ENCODE measurements around the gene PELI3. TPM values are rescaled to one million over a fixed set of nuclear protein-coding genes. Genes with fewer than 3 reads are reported as not detected.
"Not testable (repeated sequence)": the region's sequence is repeated elsewhere in the genome, so short reads cannot be mapped to it uniquely, and the experiment has no call there.

PELI3 gene
- total RNA-seq, 4 donors from 2014 or later, result 19.0 to 23.4 (median 20.5) TPM

DNA sequence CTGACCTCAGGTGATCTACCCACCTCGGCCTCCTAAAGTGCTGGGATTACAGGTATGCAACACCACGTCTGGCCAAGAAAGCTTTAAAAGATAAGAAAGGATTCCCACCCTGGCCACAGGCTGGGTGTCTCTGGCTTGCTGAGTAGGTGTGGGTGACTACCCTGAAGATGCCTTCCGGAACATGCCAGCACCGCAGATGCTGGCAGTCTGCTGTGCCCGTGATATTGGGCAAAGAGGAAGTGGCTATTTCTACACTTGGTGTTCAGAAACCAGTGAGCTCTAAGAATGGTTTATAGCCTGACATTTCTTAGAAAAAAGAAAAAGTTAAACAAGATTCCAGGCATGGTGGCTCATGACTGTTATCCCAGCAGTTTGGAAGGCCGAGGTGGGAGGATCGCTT, 34.1 kb upstream of the PELI3 start:
- Histone ChIP-seq H3K4me1 (peaks cover 3% of the 10 kb centered on the region), H3K36me3 (peaks cover 43% of the 10 kb centered on the region), H3K27me3 (no peaks in the 10 kb centered on the region), H3K27ac (no peak overlapping the region), H3K4me3 (no peak overlapping the region), H3K9me3 (no peaks in the 10 kb centered on the region)
- no peak for DNase-seq (ENCODE audit: low spot score in 2 of 2)
- WGBS, result 88% methylated on average over 7 of the region's 7 CpGs
- TF ChIP-seq EP300 (IDR thresholded peaks at IDR 0.05), result no peak
- no peak for TF ChIP-seq POLR2AphosphoS5 (IDR thresholded peaks at IDR 0.05)
- TF ChIP-seq POLR2A (IDR thresholded peaks at IDR 0.05), result no peak
- no peak for TF ChIP-seq CTCF (IDR thresholded peaks at IDR 0.05)

- H3K4me1 ChIP-seq, result peaks cover 11% of the 10 kb centered on the region
- peaks cover 38% of the 10 kb centered on the region for H3K36me3 ChIP-seq
- H3K27me3 ChIP-seq, result no peaks in the 10 kb centered on the region
- no peak for DNase-seq (ENCODE audit: low spot score in 2 of 2)
- H3K9me3 ChIP-seq, result no peaks in the 10 kb centered on the region
- 12% methylated on average over 12 of the region's 12 CpGs for WGBS
- H3K27ac ChIP-seq, result peak overlapping the region; percentile 76
- TF ChIP-seq CTCF (IDR thresholded peaks at IDR 0.05) (no peak), EP300 (IDR thresholded peaks at IDR 0.05) (no peak), POLR2AphosphoS5 (IDR thresholded peaks at IDR 0.05) (no peak), POLR2A (IDR thresholded peaks at IDR 0.05) (no peak)
- H3K4me3 ChIP-seq, result peak overlapping the region; percentile 98
Observed at GRCh38 chr11:66437979-66438503, 28.7 kb upstream of the PELI3 start.

DNA sequence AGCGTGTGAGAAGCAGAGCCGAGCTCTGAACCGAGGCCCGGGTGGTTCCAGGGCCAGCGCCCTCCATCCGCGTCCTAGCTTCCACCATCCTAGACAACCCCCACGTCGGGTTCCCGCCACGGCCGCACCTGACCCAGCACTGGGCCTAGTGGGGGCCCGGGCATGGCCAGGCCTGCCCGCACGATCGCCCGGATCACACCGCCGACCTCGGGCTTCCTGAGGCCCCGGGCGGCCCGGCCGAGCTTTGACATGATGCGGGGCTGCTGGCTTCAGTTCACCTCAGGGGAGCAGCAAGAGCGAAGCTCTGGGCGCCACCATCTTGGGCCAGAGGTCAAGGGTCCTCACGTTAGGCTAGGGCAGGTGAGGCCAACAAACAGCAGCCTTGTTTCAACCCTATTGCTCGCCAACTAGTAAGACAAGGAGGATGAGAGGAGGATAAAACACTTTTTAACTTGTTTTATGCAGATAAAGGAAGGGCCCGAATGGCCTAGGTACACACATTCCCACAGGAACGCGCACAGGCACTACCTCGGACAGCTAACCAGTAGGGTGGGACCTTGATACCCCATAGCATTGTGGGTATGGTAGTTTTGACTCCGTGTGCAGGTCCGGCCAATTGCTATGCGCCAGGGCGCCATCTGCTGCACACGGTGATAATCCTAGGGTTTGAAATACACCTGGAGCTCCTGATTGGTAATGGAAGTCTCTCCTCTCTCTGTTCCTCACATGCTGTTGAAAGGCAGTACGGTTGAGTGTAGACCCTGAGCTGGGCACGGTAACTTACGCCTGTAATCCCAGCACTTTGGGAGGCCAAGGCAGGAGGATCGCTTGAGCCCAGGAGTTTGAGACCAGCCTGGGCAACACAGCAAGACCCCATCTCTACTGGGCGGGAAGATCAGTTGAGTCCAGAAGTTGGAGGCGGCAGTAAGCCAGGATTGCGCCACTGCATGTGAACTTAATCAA, 27.9 kb upstream of the PELI3 start, which contains the start of gene MRPL11:
Gene MRPL11 (minus strand): TSS at position 345 of the 963 bp plus-strand sequence. CDS start 94 bp downstream, at position 251.
- H3K36me3 ChIP-seq, result peaks cover 30% of the 10 kb centered on the region
- H3K27me3 ChIP-seq, result no peaks in the 10 kb centered on the region
- WGBS, result 12% methylated on average over 27 of the region's 45 CpGs
- DNase-seq (ENCODE audit: low spot score in 2 of 2), result peak; percentile 86 to 90
- H3K4me1 ChIP-seq, result peaks cover 11% of the 10 kb centered on the region
- TF ChIP-seq EP300 (IDR thresholded peaks at IDR 0.05) (no peak), CTCF (IDR thresholded peaks at IDR 0.05) (peak; percentile 8 to 63), POLR2AphosphoS5 (IDR thresholded peaks at IDR 0.05) (no peak), POLR2A (IDR thresholded peaks at IDR 0.05) (no peak)
- peak within 1 kb of the TSS; percentile 98 for H3K4me3 ChIP-seq
- H3K9me3 ChIP-seq, result no peaks in the 10 kb centered on the region
- peak within 1 kb of the TSS; percentile 76 for H3K27ac ChIP-seq

DNA sequence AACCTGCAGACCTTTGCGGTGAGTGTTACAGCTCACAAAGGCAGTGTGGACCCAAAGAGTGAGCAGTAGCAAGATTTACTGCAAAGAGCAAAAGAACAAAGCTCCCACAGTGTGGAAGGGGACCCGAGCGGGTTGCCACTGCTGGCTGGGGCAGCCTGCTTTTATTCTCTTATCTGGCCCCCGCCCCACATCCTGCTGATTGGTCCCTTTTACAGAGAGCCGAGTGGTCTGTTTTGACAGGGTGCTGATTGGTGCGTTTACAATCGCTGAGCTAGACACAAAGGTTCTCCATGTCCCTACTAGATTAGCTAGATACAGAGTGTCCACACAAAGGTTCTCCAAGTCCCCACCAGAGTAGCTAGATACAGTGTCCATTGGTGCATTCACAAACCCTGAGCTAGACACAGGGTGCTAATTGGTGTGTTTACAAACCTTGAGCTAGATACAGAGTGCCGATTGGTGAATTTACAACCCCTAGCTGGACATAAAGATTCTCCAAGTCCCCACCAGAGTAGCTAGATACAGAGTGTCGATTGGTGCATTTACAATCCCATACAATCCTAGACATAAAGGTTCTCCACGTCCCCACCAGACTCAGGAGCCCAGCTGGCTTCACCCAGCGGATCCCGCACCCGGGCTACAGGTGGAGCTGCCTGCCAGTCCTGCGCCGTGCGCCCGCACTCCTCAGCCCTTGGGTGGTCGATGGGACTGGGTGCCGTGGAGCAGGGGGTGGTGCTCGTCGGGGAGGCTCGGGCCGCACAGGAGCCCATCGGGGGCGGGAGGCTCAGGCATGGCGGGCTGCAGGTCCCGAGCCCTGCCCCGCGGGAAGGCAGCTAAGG, 26.4 kb upstream of the PELI3 start:
- 79% methylated on average over 7 of the region's 29 CpGs for WGBS
- Histone ChIP-seq H3K36me3 (peaks cover 18% of the 10 kb centered on the region), H3K4me1 (peaks cover 11% of the 10 kb centered on the region)
- H3K4me3 ChIP-seq; H3K27me3 ChIP-seq; H3K27ac ChIP-seq; DNase-seq (ENCODE audit: low spot score in 2 of 2); H3K9me3 ChIP-seq: not testable (repeated sequence)

GRCh38 chr11:66440940-66441282, 25.8 kb upstream of the PELI3 start:
- peaks cover 13% of the 10 kb centered on the region for H3K36me3 ChIP-seq
- not testable (repeated sequence) for DNase-seq (ENCODE audit: low spot score in 2 of 2); H3K4me3 ChIP-seq; H3K27ac ChIP-seq; H3K9me3 ChIP-seq; H3K27me3 ChIP-seq
- H3K4me1 ChIP-seq, result peaks cover 11% of the 10 kb centered on the region
- 90% methylated on average over 4 of the region's 27 CpGs for WGBS

DNA sequence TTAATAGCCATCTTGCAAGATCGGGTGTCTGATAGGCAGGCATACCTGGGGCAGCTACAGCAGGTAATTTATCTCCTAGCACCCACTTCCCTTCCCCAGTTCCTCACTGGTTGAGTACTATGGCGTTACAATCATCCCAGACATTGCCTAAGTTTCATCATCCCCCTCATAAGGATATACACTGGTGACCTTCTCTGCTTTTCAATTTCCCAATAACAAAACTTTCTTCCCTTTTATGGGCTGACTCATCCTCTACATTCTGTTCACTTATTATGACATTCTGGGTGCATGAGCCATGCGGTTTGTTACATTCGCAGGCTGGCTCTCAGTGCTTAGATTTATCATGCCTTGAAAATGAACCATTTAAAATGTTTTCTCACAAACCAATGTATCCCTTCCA, 23.1 kb upstream of the PELI3 start:
- TF ChIP-seq POLR2AphosphoS5 (IDR thresholded peaks at IDR 0.05) (no peak), POLR2A (IDR thresholded peaks at IDR 0.05) (no peak), EP300 (IDR thresholded peaks at IDR 0.05) (no peak), CTCF (IDR thresholded peaks at IDR 0.05) (no peak)
- H3K9me3 ChIP-seq, result no peaks in the 10 kb centered on the region
- no peaks in the 10 kb centered on the region for H3K27me3 ChIP-seq
- no peak for DNase-seq (ENCODE audit: low spot score in 2 of 2)
- H3K4me3 ChIP-seq, result no peak overlapping the region
- H3K4me1 ChIP-seq, result no peaks in the 10 kb centered on the region
- H3K36me3 ChIP-seq, result no peaks in the 10 kb centered on the region
- H3K27ac ChIP-seq, result no peak overlapping the region
- WGBS, result 86% methylated on average over 4 of the region's 4 CpGs
